Astrocyte (in vitro differentiated cells and primary cell): Measurements from ENCODE around the gene TBC1D5. TPM values are rescaled to one million over a fixed set of nuclear protein-coding genes. Genes with fewer than 3 reads are reported as not detected.
A peak's percentile ranks its signal among the peaks of the same experiment; 100 is the strongest.

Experiments
- DNase-seq: peaks from one replicate; pipeline ENCODE4 v3.0.0-alpha.2; 2010; ENCODE audit warnings: low read depth
- FAIRE-seq: peaks from 2 replicates; lab custom pipeline; 2011; peaks lifted over from hg19 to GRCh38; lab: Jason Lieb, UNC
- H2AFZ ChIP-seq: 2 replicates; pipeline ENCODE4 v1.6.0; 2012; ENCODE audit warnings: low read depth, low read length, inconsistent platforms
- H3K27ac ChIP-seq: 2 replicates; pipeline ENCODE4 v1.5.1; 2011; ENCODE audit warnings: low read depth, low read length, inconsistent platforms
- H3K27me3 ChIP-seq: 2 replicates; pipeline ENCODE4 v1.6.0; 2011; ENCODE audit warnings: low read length, inconsistent platforms; ENCODE audit not compliant: insufficient read depth
- H3K36me3 ChIP-seq: 2 replicates; pipeline ENCODE4 v1.5.1; 2011; ENCODE audit warnings: low read length, inconsistent platforms; ENCODE audit not compliant: insufficient read depth
- H3K4me1 ChIP-seq: 2 replicates; pipeline ENCODE4 v1.5.1; 2011; ENCODE audit warnings: low read length, inconsistent platforms; ENCODE audit not compliant: insufficient read depth
- H3K4me2 ChIP-seq: 2 replicates; pipeline ENCODE4 v1.6.0; 2012; ENCODE audit warnings: low read length, inconsistent platforms
- H3K4me3 ChIP-seq: 2 replicates; pipeline ENCODE4 v1.5.1; 2011; ENCODE audit warnings: low read depth, mild to moderate bottlenecking, low read length, inconsistent platforms; ENCODE audit not compliant: insufficient read depth
- H3K79me2 ChIP-seq: 2 replicates; pipeline ENCODE4 v1.6.0; 2012; ENCODE audit warnings: mild to moderate bottlenecking, low read length, inconsistent platforms; ENCODE audit not compliant: insufficient read depth
- H3K9ac ChIP-seq: 2 replicates; pipeline ENCODE4 v1.6.0; 2012; ENCODE audit warnings: mild to moderate bottlenecking, low read length, inconsistent platforms
- H3K9me3 ChIP-seq: 2 replicates; pipeline ENCODE4 v1.5.1; 2012; ENCODE audit warnings: low read depth, mild to moderate bottlenecking, low read length, inconsistent platforms; ENCODE audit not compliant: insufficient read depth
- H4K20me1 ChIP-seq: 2 replicates; pipeline ENCODE4 v1.6.0; 2012; ENCODE audit warnings: low read length, inconsistent platforms; ENCODE audit not compliant: insufficient read depth
- H3K27ac Mint-ChIP-seq: one replicate; pipeline ENCODE4 v1.8.0; 2021; ENCODE audit warnings: mild to moderate bottlenecking, mixed read lengths; ENCODE audit not compliant: unreplicated experiment
- H3K27me3 Mint-ChIP-seq: one replicate; pipeline ENCODE4 v1.8.0; 2021; ENCODE audit warnings: low read depth, mixed read lengths; ENCODE audit not compliant: unreplicated experiment
- H3K36me3 Mint-ChIP-seq: one replicate; pipeline ENCODE4 v1.8.0; 2021; ENCODE audit warnings: low read depth, mixed read lengths; ENCODE audit not compliant: unreplicated experiment
- H3K4me1 Mint-ChIP-seq: one replicate; pipeline ENCODE4 v1.8.0; 2021; ENCODE audit warnings: low read depth, mixed read lengths; ENCODE audit not compliant: unreplicated experiment
- H3K4me3 Mint-ChIP-seq: one replicate; pipeline ENCODE4 v1.8.0; 2021; ENCODE audit warnings: mild to moderate bottlenecking, moderate library complexity, mixed read lengths; ENCODE audit not compliant: unreplicated experiment
- H3K9me3 Mint-ChIP-seq: one replicate; pipeline ENCODE4 v1.8.0; 2021; ENCODE audit warnings: mild to moderate bottlenecking, mixed read lengths; ENCODE audit not compliant: unreplicated experiment
- EZH2 ChIP-seq: IDR thresholded peaks from 2 replicates; pipeline ENCODE4 v1.6.1; 2012; ENCODE audit warnings: mild to moderate bottlenecking, low read length, inconsistent platforms; ENCODE audit not compliant: insufficient read depth
- total RNA-seq: library from RNA; stranded (reverse); gene quantifications from 2 replicates; pipeline ENCODE4 v1.2.1, GENCODE V29; 2021
- TF ChIP-seq, protein P1 (sequence below): IDR thresholded peaks from 2 replicates; pipeline ENCODE4 v1.5.1; 2011; ENCODE audit warnings: low read depth, mild to moderate bottlenecking, inconsistent platforms, low read length, moderate library complexity; ENCODE audit not compliant: insufficient read depth

Gene TBC1D5
- total RNA-seq, 1 donor from 2014 or later, result 23.0 TPM

DNA sequence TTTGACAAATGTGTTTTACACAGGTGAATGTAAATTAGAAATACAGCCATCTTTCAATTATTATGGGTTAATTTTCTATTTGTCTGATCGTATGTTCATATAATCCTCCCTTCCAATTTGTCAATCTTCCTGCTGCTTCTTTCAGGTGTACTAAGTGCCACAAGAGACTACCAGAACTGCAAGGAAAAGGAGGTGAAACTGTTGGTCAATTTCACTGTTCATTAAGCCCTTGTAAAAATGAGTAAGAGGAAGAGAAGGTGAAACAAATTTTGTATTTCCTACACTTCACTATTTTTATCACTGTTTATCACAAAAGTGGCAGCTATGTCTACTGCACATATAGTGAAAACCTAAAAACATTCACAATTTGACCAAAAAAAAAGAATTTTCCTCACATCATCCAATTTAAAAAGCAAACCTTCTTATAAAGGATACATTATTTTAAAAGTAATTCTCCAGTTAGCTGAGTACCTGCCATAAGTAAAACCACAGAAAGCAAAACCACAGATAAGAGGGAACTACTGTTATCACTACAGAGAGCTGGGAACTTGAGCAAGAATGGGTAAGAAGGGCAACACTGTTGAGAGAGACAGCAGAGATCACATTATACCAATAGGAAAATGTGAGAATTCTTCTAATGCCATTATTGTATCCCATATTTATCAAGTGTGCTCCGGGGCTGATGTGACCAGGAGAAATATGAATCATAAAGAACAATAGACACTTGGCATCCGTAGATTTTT is 163.0 kb downstream of the TBC1D5 start:
- Histone ChIP-seq H3K27ac (no peak overlapping the region), H3K4me3 (no peak overlapping the region), H2AFZ (no peak overlapping the region), H3K9me3 (no peaks in the 10 kb centered on the region), H3K79me2 (no peaks in the 10 kb centered on the region), H3K4me2 (no peak overlapping the region), H3K36me3 (no peaks in the 10 kb centered on the region), H4K20me1 (no peaks in the 10 kb centered on the region), H3K4me1 (no peaks in the 10 kb centered on the region), H3K9ac (no peak overlapping the region), H3K27me3 (no peaks in the 10 kb centered on the region)
- Mint-ChIP-seq H3K4me3 (no peak overlapping the region), H3K27ac (no peak overlapping the region), H3K4me1 (peaks cover 6% of the 10 kb centered on the region), H3K36me3 (no peaks in the 10 kb centered on the region), H3K27me3 (no peaks in the 10 kb centered on the region), H3K9me3 (no peaks in the 10 kb centered on the region)
- no peak for TF ChIP-seq EZH2
- TF ChIP-seq, protein P1, sequence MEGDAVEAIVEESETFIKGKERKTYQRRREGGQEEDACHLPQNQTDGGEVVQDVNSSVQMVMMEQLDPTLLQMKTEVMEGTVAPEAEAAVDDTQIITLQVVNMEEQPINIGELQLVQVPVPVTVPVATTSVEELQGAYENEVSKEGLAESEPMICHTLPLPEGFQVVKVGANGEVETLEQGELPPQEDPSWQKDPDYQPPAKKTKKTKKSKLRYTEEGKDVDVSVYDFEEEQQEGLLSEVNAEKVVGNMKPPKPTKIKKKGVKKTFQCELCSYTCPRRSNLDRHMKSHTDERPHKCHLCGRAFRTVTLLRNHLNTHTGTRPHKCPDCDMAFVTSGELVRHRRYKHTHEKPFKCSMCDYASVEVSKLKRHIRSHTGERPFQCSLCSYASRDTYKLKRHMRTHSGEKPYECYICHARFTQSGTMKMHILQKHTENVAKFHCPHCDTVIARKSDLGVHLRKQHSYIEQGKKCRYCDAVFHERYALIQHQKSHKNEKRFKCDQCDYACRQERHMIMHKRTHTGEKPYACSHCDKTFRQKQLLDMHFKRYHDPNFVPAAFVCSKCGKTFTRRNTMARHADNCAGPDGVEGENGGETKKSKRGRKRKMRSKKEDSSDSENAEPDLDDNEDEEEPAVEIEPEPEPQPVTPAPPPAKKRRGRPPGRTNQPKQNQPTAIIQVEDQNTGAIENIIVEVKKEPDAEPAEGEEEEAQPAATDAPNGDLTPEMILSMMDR, result no peak
- peak; percentile 73 for DNase-seq
- no peak for FAIRE-seq

DNA sequence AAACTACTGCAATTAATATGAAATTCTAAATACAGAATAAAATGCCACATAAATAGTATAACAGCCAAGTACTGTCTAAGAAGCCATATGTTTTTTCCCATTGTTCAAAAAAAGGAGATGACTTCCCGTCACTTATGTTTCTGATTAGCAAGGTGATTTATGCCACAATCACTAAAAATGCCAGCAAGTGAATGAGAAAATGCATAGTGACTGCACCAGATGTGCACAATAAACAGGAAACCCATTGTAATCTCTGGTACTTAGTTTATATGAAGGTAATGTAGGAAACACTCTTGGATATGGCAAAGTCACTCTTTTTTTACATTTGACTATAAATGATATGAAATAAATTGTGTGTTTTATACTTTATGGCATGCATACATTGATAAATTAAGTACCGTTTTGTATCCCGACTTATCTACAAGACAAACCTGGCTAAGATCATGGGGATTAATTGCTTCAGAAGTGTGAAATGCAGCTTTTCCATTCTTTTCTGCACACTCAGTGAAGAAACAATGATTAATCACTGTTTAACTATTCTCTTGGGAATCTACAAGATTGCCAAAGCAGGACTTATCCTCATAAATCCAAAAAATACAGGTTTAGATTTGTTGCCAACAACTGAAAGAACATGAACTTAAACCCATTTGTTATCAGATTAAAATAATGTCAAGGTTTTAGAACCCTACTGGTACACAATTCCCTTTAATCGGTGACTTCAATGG is 164.5 kb downstream of the TBC1D5 start:
- Mint-ChIP-seq H3K27ac (no peak overlapping the region), H3K27me3 (no peaks in the 10 kb centered on the region), H3K4me1 (peaks cover 6% of the 10 kb centered on the region), H3K4me3 (no peak overlapping the region), H3K9me3 (no peaks in the 10 kb centered on the region), H3K36me3 (no peaks in the 10 kb centered on the region)
- Histone ChIP-seq H3K79me2 (no peaks in the 10 kb centered on the region), H3K4me1 (no peaks in the 10 kb centered on the region), H3K27me3 (no peaks in the 10 kb centered on the region), H3K4me2 (no peak overlapping the region), H3K36me3 (no peaks in the 10 kb centered on the region), H3K9me3 (no peaks in the 10 kb centered on the region), H3K9ac (no peak overlapping the region), H2AFZ (no peak overlapping the region), H3K4me3 (no peak overlapping the region), H3K27ac (no peak overlapping the region), H4K20me1 (no peaks in the 10 kb centered on the region)
- TF ChIP-seq, protein P1, result no peak
- TF ChIP-seq EZH2, result no peak
- DNase-seq (peak; percentile 75), FAIRE-seq (no peak)
